ENCODE measurements around the gene TOX4. TPM values are rescaled to one million over a fixed set of nuclear protein-coding genes. Genes with fewer than 3 reads are reported as not detected.

TOX4 gene
- total RNA-seq, 3 donors from 2014 or later = 38.0 to 55.2 (median 52.1) TPM

DNA sequence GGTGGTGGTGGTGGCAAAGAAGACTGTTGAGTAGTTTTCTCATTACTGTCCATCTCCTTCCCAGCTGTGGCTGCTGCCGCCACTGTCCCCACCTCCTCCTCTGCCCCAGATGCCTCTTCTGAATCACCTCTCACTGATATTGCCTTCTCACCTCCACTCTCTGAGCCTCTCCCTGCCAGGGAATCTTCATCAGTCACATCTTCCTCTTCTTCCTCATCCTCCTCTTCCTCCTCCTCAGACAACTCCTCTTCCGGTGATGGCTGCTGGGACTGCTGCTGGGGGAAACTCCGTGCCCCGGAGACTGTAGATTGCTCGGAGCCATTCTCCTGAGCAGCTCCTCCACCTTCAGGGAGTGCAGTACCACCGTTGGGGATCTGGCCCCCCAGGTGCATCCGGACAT, 46.2 kb downstream of the TOX4 start:
- no peak overlapping the region for H3K27ac ChIP-seq
- no peaks in the 10 kb centered on the region for H3K27me3 ChIP-seq
- intact Hi-C loops (cut with DNase I; ENCODE audit: low total_unique reads) = no loop called here
- TF ChIP-seq POLR2AphosphoS5 (IDR thresholded peaks at IDR 0.05) = no peak
- no peak for TF ChIP-seq POLR2A (IDR thresholded peaks at IDR 0.05)
- TF ChIP-seq, protein P1, sequence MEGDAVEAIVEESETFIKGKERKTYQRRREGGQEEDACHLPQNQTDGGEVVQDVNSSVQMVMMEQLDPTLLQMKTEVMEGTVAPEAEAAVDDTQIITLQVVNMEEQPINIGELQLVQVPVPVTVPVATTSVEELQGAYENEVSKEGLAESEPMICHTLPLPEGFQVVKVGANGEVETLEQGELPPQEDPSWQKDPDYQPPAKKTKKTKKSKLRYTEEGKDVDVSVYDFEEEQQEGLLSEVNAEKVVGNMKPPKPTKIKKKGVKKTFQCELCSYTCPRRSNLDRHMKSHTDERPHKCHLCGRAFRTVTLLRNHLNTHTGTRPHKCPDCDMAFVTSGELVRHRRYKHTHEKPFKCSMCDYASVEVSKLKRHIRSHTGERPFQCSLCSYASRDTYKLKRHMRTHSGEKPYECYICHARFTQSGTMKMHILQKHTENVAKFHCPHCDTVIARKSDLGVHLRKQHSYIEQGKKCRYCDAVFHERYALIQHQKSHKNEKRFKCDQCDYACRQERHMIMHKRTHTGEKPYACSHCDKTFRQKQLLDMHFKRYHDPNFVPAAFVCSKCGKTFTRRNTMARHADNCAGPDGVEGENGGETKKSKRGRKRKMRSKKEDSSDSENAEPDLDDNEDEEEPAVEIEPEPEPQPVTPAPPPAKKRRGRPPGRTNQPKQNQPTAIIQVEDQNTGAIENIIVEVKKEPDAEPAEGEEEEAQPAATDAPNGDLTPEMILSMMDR (IDR thresholded peaks at IDR 0.05) = no peak
- peaks cover 0 to 5% of the 10 kb centered on the region in 2 donors for H3K4me1 ChIP-seq
- H3K36me3 ChIP-seq = no peaks in the 10 kb centered on the region
- H3K4me3 ChIP-seq = no peak overlapping the region
- DNase-seq (ENCODE audit: low spot score in 2 of 2) = no peak
- no peaks in the 10 kb centered on the region for H3K9me3 ChIP-seq

DNA sequence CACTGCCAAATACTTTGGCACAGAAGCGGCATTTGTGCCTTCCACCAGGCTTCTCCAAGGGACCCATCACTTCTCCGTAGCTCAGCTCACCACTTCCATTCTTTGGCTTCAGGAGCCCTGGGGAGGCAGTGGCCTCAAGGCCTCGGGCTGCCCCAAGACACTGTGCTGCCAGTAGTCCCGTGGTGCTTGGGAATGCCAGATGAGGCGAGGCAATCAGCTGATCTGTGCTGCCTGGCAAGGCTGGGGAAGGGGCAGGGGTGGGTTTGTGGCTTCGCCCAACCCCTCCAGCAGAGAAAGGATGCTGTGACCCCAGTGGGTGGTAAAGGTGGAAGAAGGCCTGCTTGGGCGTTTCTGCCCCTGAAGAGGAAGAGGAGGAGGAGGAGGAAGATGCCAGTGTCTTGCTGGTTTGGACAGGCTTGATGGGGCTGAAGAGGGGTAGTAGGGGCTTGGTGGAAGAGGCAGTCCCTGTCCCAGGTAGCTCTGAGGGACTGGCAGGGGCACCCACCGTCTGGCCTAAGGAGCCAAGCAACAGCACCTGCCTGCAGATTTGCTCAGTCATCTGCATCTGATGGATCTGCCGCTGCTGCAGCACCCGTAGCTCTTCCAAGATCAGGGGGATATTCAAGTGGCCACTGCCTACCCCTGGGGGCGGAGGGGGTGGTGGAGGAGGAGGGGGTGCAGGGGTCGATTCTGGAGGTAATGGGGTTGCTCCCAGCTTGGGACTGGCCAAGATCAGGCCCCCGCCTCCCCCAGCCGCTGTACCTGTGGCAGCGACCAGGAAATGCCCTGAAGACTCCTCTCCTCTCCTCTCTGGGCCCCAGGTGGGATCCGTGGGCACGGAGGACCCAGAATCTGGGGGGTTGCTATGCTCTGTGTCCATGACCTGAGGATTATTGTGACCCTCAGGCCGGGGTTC, 47.8 kb downstream of the TOX4 start:
- peak overlapping the region; percentile 71 to 87 for H3K27ac ChIP-seq
- no peaks in the 10 kb centered on the region for H3K9me3 ChIP-seq
- peaks cover 0 to 5% of the 10 kb centered on the region in 2 donors for H3K4me1 ChIP-seq
- intact Hi-C loops (cut with DNase I; ENCODE audit: low total_unique reads) = no loop called here
- no peaks in the 10 kb centered on the region for H3K27me3 ChIP-seq
- TF ChIP-seq, protein P1 (IDR thresholded peaks at IDR 0.05) = no peak
- TF ChIP-seq POLR2A (IDR thresholded peaks at IDR 0.05) = no peak
- no peak for TF ChIP-seq POLR2AphosphoS5 (IDR thresholded peaks at IDR 0.05)
- no peaks in the 10 kb centered on the region for H3K36me3 ChIP-seq
- DNase-seq (ENCODE audit: low spot score in 2 of 2) = no peak
- H3K4me3 ChIP-seq = peak overlapping the region; percentile 65 to 91 (median 78)

DNA sequence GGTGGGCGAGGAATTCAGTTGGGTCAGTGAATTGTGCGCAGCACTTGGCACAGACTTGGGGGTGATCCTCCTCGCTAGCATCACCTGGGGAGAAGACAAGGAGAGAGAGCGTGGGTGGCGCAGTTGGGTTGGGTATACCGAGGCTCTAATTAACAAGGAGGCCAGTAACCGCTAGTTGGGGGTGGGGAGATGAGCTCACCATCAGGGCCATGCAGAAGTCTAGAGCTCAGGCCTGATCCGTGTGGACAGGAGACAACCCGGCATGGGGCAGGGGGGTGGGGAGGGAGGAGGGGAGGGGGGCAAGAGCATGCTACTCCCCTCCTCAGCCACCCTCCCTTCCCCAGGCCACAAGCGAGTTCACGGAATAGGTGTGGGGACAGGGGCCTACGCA, 48.6 kb downstream of the TOX4 start:
- Histone ChIP-seq H3K36me3 (no peaks in the 10 kb centered on the region), H3K27me3 (no peaks in the 10 kb centered on the region), H3K4me1 (peaks cover 0 to 5% of the 10 kb centered on the region in 2 donors), H3K9me3 (no peaks in the 10 kb centered on the region), H3K27ac (peak overlapping the region; percentile 71 to 87), H3K4me3 (peak overlapping the region; percentile 65 to 91 (median 78))
- no peak for DNase-seq (ENCODE audit: low spot score in 2 of 2)
- intact Hi-C loops (cut with DNase I; ENCODE audit: low total_unique reads) = no loop called here
- TF ChIP-seq POLR2A (IDR thresholded peaks at IDR 0.05) (no peak), POLR2AphosphoS5 (IDR thresholded peaks at IDR 0.05) (no peak)
- TF ChIP-seq, protein P1 (IDR thresholded peaks at IDR 0.05) = no peak

DNA sequence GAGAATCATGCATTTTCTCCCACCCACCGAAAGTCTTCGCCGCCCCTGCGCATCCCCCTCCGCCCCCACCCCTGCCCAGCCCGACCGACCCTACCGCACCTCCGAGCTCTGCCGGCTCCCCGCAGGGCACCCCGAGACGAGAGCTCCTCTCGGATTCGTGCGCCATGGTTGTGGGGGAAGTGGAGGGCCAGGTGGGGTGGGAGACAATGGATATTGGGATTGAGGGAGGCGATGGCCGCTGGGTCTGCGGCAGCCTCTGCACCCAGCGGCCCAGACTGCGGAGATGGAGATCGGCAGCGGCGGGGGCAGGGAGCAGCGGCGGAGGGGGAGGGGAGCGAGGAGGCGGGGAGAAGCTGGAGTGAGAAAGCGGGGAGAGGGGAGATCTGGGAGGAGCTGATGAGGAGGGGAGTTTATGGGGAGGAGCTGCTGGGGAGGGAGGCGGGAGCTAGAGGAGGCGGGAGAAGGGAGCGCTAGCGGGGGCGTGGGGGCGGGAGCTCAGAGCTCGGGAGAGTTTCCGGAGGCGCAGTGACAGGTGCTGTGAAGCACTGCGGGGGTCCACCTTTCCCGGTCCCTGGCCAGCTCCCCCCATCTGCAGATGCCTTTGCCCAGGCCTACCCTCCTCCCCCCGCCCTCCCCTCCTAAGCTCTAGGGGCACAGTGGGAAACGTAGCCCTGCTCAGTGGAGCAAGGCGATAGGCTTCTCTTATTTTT, 49.1 kb downstream of the TOX4 start, which contains the start of gene SALL2:
SALL2 (minus strand) TSS at position 385 of the 710 bp plus-strand sequence; CDS start at position 166, 219 bp downstream.
- H3K4me3 ChIP-seq = peak within 1 kb of the TSS; percentile 65 to 91 (median 78)
- no peak for TF ChIP-seq POLR2A (IDR thresholded peaks at IDR 0.05)
- TF ChIP-seq, protein P1 (IDR thresholded peaks at IDR 0.05) = no peak
- TF ChIP-seq POLR2AphosphoS5 (IDR thresholded peaks at IDR 0.05) = no peak
- peak; percentile 60 to 79 for DNase-seq (ENCODE audit: low spot score in 2 of 2)
- intact Hi-C loops (cut with DNase I; ENCODE audit: low total_unique reads) = no loop called here
- peak within 1 kb of the TSS; percentile 71 to 87 for H3K27ac ChIP-seq
- H3K36me3 ChIP-seq = no peaks in the 10 kb centered on the region
- H3K4me1 ChIP-seq = peaks cover 0 to 5% of the 10 kb centered on the region in 2 donors
- no peaks in the 10 kb centered on the region for H3K9me3 ChIP-seq
- no peaks in the 10 kb centered on the region for H3K27me3 ChIP-seq

Measured in breast epithelium (tissue), 4 donors.